Non-pigmented ciliary epithelial cell (primary cell): ENCODE data around the gene CARD18.

Experiments used
- DNase-seq: peaks from one replicate; pipeline ENCODE4 v3.0.0-alpha.2; 2010; ENCODE audit warnings: low read depth

The CARD18 gene, protein sequence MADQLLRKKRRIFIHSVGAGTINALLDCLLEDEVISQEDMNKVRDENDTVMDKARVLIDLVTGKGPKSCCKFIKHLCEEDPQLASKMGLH

DNA sequence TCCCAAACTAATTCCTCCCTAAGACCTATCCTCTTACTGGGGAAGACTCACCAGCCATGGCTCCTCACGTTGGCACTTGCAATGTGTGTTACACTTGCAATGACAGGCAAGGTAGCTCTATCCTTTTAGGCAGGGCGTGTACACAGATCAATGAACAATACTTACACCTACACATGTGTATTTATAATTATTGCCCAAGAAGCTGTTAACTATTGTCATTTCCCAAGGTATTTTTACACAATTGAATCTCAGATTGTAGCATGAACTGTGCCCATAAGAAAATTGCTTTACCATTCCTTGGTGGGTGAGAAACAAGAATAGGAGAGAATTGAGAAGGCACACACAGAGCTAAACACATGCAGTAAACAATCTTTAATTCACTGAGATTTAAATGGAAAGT is at the start of gene CARD18:
TSS of gene CARD18 (minus strand) at position 101 of the 400 bp plus-strand sequence. CDS start at position 58, 43 bp downstream.
- no peak for DNase-seq

DNA sequence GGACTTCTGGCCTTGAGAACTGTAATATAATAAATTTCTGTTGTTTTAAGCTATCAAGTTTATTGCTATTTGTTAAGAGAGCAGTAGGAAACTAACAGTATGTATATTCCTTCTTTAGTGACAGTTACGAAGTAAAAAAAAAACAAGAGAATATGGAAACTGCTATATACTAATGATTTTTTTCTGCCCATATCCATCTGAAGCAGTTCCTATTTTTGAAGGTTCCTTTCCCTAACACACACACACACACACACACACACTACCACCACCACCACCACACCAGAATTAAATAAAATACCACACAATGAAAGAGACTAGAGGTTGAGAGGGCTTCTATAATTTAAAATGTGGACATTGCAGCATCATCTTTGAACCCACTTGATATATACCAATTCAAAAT is 44.4 kb upstream of the CARD18 start:
- DNase-seq: no peak

- no peak for DNase-seq
Observed at GRCh38 chr11:105183426-105183825, 43.9 kb upstream of the CARD18 start.

- no peak for DNase-seq
Observed at GRCh38 chr11:105181521-105181920, 42.0 kb upstream of the CARD18 start.

- peak; percentile 60 for DNase-seq
Observed at GRCh38 chr11:105181100-105181499, 41.5 kb upstream of the CARD18 start.

DNA sequence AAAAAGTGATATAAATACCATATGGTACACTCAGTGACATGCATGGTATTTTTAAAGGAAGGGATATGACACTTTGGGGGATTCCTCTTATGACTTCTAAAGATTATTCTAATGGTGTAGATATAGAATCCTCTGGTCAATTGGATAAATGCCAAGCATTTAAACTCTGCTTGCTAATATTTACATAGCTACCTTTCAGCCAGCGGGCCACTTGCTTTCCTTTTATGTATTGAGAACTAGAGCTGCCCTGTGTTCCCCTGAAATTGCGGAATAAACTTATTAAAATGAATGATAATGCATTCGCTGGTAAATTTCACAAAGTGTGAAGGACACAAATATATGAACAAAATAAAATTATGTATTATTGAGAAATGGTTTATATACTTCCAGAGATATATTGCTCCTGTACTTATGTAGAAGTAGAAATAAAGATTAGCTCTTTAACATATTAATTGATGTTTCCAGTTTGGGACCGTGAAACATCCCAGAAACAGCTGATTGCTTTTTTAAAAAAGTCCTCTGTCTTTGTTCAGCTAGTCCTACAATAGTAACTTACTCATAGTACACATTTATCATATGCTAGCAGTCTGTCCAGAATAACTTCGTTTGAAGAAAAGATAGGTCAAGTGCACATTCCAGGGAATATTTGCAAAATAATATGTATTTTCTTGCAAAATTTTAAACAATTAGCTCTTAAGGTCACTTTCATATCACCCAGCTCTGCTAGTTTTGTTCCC is 40.1 kb upstream of the CARD18 start:
- no peak for DNase-seq

- DNase-seq: peak; percentile 67
Observed at GRCh38 chr11:105177658-105178057, 38.1 kb upstream of the CARD18 start.

DNA sequence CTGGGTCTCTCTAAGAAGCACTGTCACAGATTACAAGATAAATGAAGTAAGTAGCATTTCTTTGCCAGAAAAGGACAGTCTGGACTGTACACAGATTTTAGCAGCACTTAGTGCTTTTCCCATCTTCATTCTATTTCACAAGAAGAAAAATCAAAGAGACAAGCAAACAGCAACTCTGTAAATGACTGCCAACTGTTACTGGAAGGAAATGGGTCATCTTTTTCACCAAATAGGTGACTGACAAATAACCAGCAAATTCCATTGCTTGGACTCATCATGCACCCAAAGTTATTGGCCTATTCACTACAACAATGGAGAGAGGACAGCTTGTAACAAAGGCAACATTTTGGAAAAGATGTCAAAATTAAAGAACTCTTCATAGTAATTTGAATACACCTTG is 28.9 kb upstream of the CARD18 start:
- DNase-seq: no peak

DNA sequence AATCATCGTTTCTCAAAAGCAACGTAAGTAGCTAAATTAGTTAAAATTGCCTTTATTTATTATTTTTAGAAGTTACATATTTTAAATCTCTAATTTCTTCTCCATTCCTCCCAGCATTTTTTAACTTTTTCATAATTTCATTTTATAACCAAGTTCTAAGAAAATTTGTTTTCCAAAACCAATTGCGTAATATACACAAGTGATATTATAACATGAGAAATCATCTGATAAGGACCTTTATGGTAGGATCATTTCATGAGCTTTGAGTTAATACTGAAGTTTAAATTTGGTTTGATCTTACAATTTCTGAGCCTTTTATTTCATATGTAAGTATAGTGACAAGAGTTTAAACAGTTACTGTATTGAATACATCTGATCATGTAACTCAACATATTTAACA is 27.7 kb upstream of the CARD18 start:
- DNase-seq: no peak

DNA sequence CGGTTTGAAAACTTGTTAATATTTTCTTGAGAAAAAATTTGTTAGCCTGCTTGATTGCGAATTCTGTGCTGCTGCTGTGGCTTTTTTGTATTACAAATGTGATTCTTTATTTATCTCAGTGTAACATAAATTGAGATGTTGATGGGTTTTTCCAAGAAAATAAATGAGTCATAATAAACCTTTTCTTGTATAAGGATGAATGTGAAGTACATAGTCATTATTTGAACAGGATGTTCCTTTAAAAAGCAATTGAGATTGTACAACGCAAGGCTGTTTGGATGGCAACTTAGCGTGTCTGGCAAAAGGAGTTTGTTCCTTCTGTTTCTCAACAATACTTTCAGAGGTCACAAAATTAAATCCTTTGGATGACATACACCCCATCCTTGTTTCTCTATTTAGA is 24.6 kb upstream of the CARD18 start:
- no peak for DNase-seq

DNA sequence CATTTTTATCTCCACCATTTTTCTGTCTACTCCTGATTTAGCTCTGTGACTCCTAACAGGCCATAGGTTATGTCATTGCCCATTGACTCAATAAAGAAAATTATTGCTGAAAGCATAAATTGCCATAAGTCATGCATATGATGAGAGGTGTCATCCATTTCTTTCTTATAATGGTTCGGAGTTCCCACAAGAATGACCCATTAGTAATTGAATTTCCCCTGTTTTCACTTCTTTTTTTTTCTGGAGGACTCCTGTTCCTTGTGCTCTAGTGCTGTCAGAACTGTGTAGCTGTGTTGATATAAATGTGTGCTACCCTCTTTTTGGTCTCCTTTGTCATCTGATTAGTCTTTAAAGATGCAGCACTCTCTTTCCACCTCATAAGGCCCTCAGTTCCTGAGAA is 22.9 kb upstream of the CARD18 start:
- DNase-seq: no peak

- no peak for DNase-seq
Observed at GRCh38 chr11:105158436-105158835, 18.9 kb upstream of the CARD18 start.

- DNase-seq: no peak
Observed at GRCh38 chr11:105156720-105157119, 17.2 kb upstream of the CARD18 start.

DNA sequence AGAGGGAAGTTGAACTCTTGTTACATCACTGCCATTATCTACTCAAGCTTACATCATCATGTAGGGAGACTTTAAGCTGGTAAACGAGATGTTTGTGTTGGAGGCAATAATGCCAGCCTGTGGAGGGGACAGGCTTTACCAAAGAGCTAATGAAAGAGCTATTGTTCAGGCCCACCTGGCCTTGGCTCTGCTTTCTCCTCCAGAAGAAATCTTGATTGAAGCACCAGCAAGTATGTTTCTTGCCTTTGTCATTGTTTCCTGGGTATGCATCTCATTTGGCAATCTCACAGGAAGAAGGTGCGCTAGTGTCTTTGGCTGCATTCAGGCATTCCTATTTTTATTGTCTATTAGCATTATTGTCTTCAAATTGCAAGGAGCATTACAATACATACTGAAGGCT is 16.7 kb upstream of the CARD18 start:
- no peak for DNase-seq

- no peak for DNase-seq
Observed at GRCh38 chr11:105155679-105156078, 16.1 kb upstream of the CARD18 start.

DNA sequence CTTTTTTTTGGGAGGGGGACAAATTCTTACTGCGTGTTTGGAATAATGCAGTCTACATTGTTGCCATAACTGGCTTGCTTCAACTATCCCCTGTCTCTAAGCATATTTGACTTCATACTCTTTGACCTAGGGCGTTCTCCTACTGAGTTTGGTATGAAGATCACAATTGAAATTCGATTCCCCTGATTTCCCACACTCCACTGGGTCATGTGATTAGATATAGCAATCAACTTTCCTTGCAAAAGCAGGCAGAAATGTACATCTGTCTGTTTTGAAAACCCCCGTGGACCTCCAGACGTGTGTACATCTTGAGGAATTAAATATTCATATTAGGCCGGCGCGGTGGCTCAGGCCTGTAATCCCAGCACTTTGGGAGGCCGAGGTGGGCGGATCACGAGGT is 13.8 kb upstream of the CARD18 start:
- no peak for DNase-seq

GRCh38 chr11:105152560-105152959 is 13.0 kb upstream of the CARD18 start:
- no peak for DNase-seq

- DNase-seq: peak; percentile 46
Observed at GRCh38 chr11:105152021-105152512, 12.5 kb upstream of the CARD18 start.

DNA sequence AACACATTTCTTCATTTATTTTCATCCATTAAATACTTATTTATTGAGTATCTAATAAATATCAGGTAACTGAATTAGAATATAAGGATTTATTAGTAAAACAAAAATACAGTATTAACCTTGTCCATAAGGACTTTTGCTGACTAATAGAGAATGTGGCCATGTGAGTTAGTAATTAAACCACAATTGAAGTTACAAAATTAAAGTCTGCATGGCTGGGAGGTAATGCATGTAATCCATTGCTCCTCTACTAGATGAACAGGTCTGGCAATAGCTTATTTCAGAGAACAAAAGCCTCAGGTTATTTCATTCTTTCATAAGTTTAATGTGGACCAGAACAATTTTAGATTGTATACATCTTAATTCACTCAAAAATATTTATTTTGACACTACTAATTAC is 9.9 kb upstream of the CARD18 start:
- DNase-seq: no peak

DNA sequence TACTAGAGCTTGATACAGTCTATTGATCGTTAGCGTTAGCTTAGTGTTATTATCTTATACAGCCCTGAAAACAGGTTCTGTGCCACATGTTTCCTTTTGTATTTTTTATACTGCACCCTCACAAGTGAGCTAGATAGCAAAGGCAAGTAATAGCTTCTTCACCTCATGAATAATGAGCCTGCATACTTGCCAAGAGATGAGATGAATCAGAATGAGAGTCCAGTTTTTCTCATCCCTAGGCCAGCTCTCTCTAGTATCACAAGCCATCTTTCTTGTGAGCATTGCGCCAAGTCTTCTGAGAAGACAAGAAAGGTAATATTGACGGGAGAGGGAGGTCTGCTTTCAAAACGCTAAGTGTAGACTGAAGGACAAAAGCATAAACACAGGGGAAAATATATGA is 8.7 kb upstream of the CARD18 start:
- DNase-seq: no peak

GRCh38 chr11:105144887-105145286 is 5.3 kb upstream of the CARD18 start:
- peak; percentile 42 for DNase-seq

GRCh38 chr11:105142167-105142566 is 2.6 kb upstream of the CARD18 start:
- no peak for DNase-seq

GRCh38 chr11:105137286-105137685 is 2.3 kb downstream of the CARD18 start:
- DNase-seq: no peak

DNA sequence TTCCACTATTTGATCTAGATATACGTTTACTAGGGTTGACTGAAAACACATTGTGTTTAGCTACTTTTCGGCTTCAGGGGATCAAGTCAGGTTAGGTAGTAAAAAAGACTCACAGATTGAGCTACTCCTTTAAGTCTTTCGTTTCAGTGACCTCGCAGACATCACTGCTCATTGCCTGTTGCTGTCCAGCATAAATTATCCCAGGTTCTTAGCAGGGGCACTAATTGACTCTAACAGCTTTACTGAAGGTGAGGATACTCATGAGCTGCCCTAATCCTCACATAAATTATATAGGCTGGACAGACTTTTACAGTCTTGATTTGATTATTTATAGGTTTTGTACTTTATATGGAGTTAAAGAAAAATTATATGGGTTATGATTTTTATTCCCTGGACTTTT is 3.7 kb downstream of the CARD18 start:
- DNase-seq: no peak
